GM12874 (cell line): Measurements from ENCODE around the gene SPSB3.

Experiments
- CTCF ChIP-seq: IDR thresholded peaks from 2 replicates; pipeline ENCODE4 v1.5.1; 2011; ENCODE audit warnings: low read depth, mild to moderate bottlenecking, control low read depth, low read length, moderate library complexity; ENCODE audit not compliant: insufficient read depth

Gene SPSB3

GRCh38 chr16:1766231-1766630, 16.1 kb downstream of the SPSB3 start:
- TF ChIP-seq CTCF = no peak

- TF ChIP-seq CTCF = no peak
These were observed 16.5 kb downstream of the SPSB3 start for GRCh38 chr16:1765826-1766225.

- no peak for TF ChIP-seq CTCF
These were observed 17.4 kb downstream of the SPSB3 start for GRCh38 chr16:1764971-1765370.

- no peak for TF ChIP-seq CTCF
These were observed 18.6 kb downstream of the SPSB3 start for GRCh38 chr16:1763521-1764511.

- TF ChIP-seq CTCF = no peak
These were observed 19.4 kb downstream of the SPSB3 start for GRCh38 chr16:1762879-1763520.

- TF ChIP-seq CTCF = no peak
These were observed 20.0 kb downstream of the SPSB3 start for GRCh38 chr16:1762196-1762878.

- TF ChIP-seq CTCF = no peak
These were observed 20.6 kb downstream of the SPSB3 start for GRCh38 chr16:1761751-1762150.
